PFSK-1 (cell line): ENCODE results near the gene PCDHB11.

Source experiments
- POLR2AphosphoS5 ChIP-seq: IDR thresholded peaks from 2 replicates; pipeline ENCODE4 v1.6.1; 2012; ENCODE audit warnings: low read depth, mild to moderate bottlenecking, control low read depth, low read length, moderate library complexity
- REST ChIP-seq, 2 experiments: IDR thresholded peaks; 2 replicates each; pipeline versions ENCODE4 v1.6.1 to v1.8.0; 2011 to 2012; ENCODE audit warnings: low read depth in 2 of 2, low read length in 2 of 2, control low read depth in 1 of 2, inconsistent platforms in 1 of 2, mild to moderate bottlenecking in 1 of 2, moderate library complexity in 1 of 2; ENCODE audit not compliant: insufficient read depth in 1 of 2
- TAF1 ChIP-seq: IDR thresholded peaks from 2 replicates; pipeline ENCODE4 v1.6.1; 2012; ENCODE audit warnings: low read length, control low read depth, borderline replicate concordance; ENCODE audit not compliant: insufficient read depth

DNA sequence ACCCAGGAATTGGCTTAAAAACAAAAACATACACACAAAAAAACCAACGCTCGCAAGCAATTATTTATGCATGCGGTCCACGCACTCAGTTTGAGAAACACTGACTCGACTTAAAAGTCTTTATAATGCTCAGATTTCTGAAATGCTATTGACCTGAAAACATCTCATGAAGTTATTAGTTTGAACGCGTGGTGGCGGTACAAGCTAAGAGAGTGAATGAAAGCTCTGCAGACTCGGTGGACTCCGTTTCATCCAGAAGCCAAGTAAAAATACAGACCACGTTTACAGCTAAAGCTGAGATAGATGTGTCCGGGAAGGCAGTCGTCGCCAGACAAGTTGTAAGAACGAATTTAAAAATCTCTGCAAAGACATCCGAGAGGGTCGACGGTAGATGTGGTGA, 49.6 kb upstream of the PCDHB11 start, which contains the start of gene PCDHB6:
- TF ChIP-seq POLR2AphosphoS5, result no peak
- no peak for TF ChIP-seq REST (IDR thresholded peaks at IDR 0.05; ENCODE audit: insufficient read depth in 1 of 2, low read depth in 2 of 2, low read length in 2 of 2)
- TF ChIP-seq TAF1, result no peak
